ENCODE data around the gene MOAP1.

GRCh38 chr14:93161411-93161940, 23.2 kb downstream of the MOAP1 start:
- TF ChIP-seq CTCF (IDR thresholded peaks at IDR 0.05; ENCODE audit: poor library complexity) (no peak), EZH2phosphoT487 (IDR thresholded peaks at IDR 0.05; ENCODE audit: low read depth, severe bottlenecking, unreplicated experiment) (no peak)
